Measurements from ENCODE around the gene BTBD9. TPM values are rescaled to one million over a fixed set of nuclear protein-coding genes. Genes with fewer than 3 reads are reported as not detected.

The BTBD9 gene
- total RNA-seq, 6 experiments from 2014 or later = 11.0 to 12.7 (median 12.5) TPM

GRCh38 chr6:38470548-38470947 lies 169.2 kb downstream of the BTBD9 start:
- Mint-ChIP-seq H3K4me3 (no peak overlapping the region), H3K4me1 (ENCODE audit: low read depth) (no peaks in the 10 kb centered on the region), H3K27me3 (ENCODE audit: insufficient read depth) (peaks cover 1% of the 10 kb centered on the region; the same call in 1 of the 2 replicates), H3K36me3 (ENCODE audit: low read depth) (peaks cover 14% of the 10 kb centered on the region; the same call in 1 of the 2 replicates), H3K9me3 (no peaks in the 10 kb centered on the region), H3K27ac (no peak overlapping the region)
- no peak for DNase-seq
- TF ChIP-seq, protein P1, sequence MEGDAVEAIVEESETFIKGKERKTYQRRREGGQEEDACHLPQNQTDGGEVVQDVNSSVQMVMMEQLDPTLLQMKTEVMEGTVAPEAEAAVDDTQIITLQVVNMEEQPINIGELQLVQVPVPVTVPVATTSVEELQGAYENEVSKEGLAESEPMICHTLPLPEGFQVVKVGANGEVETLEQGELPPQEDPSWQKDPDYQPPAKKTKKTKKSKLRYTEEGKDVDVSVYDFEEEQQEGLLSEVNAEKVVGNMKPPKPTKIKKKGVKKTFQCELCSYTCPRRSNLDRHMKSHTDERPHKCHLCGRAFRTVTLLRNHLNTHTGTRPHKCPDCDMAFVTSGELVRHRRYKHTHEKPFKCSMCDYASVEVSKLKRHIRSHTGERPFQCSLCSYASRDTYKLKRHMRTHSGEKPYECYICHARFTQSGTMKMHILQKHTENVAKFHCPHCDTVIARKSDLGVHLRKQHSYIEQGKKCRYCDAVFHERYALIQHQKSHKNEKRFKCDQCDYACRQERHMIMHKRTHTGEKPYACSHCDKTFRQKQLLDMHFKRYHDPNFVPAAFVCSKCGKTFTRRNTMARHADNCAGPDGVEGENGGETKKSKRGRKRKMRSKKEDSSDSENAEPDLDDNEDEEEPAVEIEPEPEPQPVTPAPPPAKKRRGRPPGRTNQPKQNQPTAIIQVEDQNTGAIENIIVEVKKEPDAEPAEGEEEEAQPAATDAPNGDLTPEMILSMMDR (IDR thresholded peaks at IDR 0.05) = no peak

DNA sequence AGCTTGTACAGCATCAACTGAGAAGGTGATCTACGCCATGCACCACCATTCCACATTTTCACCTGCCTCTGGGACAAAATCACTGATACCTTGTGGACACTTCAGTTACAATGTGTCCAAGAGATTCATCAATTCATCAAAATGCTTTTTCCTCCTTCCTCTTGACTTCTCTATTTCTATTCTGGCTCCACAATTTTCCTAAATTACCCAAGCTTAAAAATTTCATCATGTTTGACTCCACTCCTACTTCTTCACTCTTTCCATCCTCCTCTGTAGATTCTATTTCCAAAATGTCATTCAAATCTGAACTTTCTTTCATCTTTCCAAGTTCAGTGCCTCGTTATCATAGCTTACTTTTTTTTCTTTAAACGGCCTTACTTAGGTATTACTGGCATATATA lies 172.2 kb downstream of the BTBD9 start:
- H3K9me3 Mint-ChIP-seq = no peaks in the 10 kb centered on the region
- H3K4me3 Mint-ChIP-seq = no peak overlapping the region
- no peak overlapping the region for H3K27ac Mint-ChIP-seq
- peaks cover 5% of the 10 kb centered on the region for H3K36me3 Mint-ChIP-seq (ENCODE audit: low read depth)
- H3K4me1 Mint-ChIP-seq (ENCODE audit: low read depth) = no peaks in the 10 kb centered on the region
- DNase-seq = no peak
- peaks cover 1% of the 10 kb centered on the region for H3K27me3 Mint-ChIP-seq (ENCODE audit: insufficient read depth)
- TF ChIP-seq, protein P1 (IDR thresholded peaks at IDR 0.05) = no peak

- TF ChIP-seq, protein P1 (IDR thresholded peaks at IDR 0.05) = no peak
- Mint-ChIP-seq H3K27ac (no peak overlapping the region), H3K4me1 (ENCODE audit: low read depth) (peaks cover 23% of the 10 kb centered on the region), H3K4me3 (no peak overlapping the region), H3K27me3 (ENCODE audit: insufficient read depth) (no peaks in the 10 kb centered on the region; the same call in 1 of the 2 replicates), H3K36me3 (ENCODE audit: low read depth) (peaks cover 5% of the 10 kb centered on the region), H3K9me3 (no peaks in the 10 kb centered on the region)
- no peak for DNase-seq
These were observed 179.5 kb downstream of the BTBD9 start for GRCh38 chr6:38460186-38460585.

DNA sequence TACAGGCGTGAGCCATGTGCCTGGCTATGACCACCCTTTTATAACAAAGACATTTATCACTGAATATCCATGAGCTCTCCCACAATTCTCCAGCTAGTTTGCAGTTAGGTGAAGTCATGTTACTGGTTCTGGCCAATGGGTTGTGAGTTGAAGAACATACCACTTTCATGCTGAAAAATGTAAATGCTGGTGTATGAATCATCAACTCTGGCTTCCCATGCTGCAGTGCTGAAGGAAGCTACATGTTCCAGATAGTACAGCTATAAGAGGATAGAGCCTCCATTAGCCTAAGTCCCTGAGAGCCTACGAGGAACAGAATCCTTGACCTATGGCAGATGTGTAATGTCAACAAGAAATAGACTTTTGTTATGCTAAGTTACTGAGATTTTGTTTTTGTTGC lies 180.4 kb downstream of the BTBD9 start:
- Mint-ChIP-seq H3K27me3 (ENCODE audit: insufficient read depth) (no peaks in the 10 kb centered on the region; the same call in 1 of the 2 replicates), H3K4me3 (no peak overlapping the region), H3K9me3 (no peaks in the 10 kb centered on the region), H3K27ac (no peak overlapping the region), H3K36me3 (ENCODE audit: low read depth) (peaks cover 5% of the 10 kb centered on the region), H3K4me1 (ENCODE audit: low read depth) (peaks cover 23% of the 10 kb centered on the region)
- no peak for DNase-seq
- TF ChIP-seq, protein P1 (IDR thresholded peaks at IDR 0.05) = no peak

DNA sequence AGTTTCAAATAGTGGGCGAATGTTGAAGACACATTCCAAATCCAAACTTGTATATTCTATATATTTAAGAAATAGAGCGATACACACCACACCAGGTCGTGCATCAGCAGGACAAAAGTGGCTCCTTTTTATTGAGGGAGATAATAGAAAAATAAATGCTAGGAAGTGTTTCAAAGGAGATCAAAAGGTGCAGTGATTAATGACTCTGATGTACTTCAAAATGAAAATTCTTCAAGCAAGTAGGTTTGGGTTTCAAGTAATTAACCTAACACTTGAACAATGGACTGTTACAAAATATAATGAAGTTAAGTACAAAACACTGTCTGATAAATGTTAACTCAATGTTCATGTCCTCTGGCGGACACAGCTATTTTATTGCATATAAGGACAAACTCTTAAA lies 185.9 kb downstream of the BTBD9 start:
- Mint-ChIP-seq H3K4me3 (no peak overlapping the region), H3K9me3 (peaks cover 5% of the 10 kb centered on the region), H3K4me1 (ENCODE audit: low read depth) (peaks cover 9% of the 10 kb centered on the region), H3K36me3 (ENCODE audit: low read depth) (peaks cover 12% of the 10 kb centered on the region; the same call in 1 of the 2 replicates), H3K27me3 (ENCODE audit: insufficient read depth) (no peaks in the 10 kb centered on the region), H3K27ac (no peak overlapping the region)
- TF ChIP-seq, protein P1 (IDR thresholded peaks at IDR 0.05) = no peak
- DNase-seq = no peak
